Ishikawa (cell line): ENCODE data around the gene FAM9C.

Source experiments
- CEBPB ChIP-seq: IDR thresholded peaks from 2 replicates; pipeline ENCODE4 v1.6.1; 2012
- CREB1 ChIP-seq: IDR thresholded peaks from 2 replicates; pipeline ENCODE4 v1.6.1; 2012; ENCODE audit warnings: low read depth
- EGR1 ChIP-seq: IDR thresholded peaks from 2 replicates; pipeline ENCODE4 v1.6.1; 2012
- EP300 ChIP-seq: IDR thresholded peaks from 2 replicates; pipeline ENCODE4 v1.6.1; 2012; ENCODE audit warnings: borderline replicate concordance
- RAD21 ChIP-seq: IDR thresholded peaks from 2 replicates; pipeline ENCODE4 v1.6.1; 2012; ENCODE audit warnings: low read depth
- TAF1 ChIP-seq: IDR thresholded peaks from 2 replicates; pipeline ENCODE4 v1.6.1; 2012; ENCODE audit warnings: low read depth, mild to moderate bottlenecking
- TCF12 ChIP-seq: IDR thresholded peaks from 2 replicates; pipeline ENCODE4 v1.6.1; 2012; ENCODE audit warnings: low read depth
- TEAD4 ChIP-seq: IDR thresholded peaks from 2 replicates; pipeline ENCODE4 v1.6.1; 2012
- YY1 ChIP-seq: IDR thresholded peaks from 2 replicates; pipeline ENCODE4 v1.6.1; 2012; ENCODE audit warnings: low read depth
- ZBTB7A ChIP-seq: IDR thresholded peaks from 2 replicates; pipeline ENCODE4 v1.6.1; 2012; ENCODE audit warnings: low read depth
- TF ChIP-seq, protein P1 (sequence below): IDR thresholded peaks from 2 replicates; pipeline ENCODE4 v1.6.1; 2012; ENCODE audit warnings: low read depth, mild to moderate bottlenecking
- TF ChIP-seq, protein P2 (sequence below): IDR thresholded peaks from 2 replicates; pipeline ENCODE4 v1.6.1; 2012
- TF ChIP-seq, protein P3 (sequence below): IDR thresholded peaks from 2 replicates; pipeline ENCODE4 v1.6.1; 2012

DNA sequence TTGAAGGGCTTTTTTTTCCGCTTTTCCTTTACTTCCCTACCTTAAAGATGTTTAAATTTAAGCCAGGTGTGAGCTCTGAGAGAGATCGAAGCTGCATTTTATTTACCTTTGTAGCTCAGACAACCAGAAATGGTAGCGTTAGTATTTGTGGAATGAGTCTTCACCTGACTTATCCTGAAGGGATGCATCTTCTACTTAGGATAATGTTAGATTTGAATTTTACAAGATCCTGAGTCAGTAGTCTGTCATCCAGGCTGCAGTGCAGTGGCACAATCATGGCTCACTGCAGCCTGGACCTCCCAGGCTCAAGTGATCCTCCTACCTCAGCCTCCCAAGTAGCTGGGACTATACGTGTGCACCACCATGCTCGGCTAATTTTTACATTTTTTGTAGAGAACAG lies 43.3 kb downstream of the FAM9C start:
- TF ChIP-seq YY1: no peak
- TF ChIP-seq, protein P1, sequence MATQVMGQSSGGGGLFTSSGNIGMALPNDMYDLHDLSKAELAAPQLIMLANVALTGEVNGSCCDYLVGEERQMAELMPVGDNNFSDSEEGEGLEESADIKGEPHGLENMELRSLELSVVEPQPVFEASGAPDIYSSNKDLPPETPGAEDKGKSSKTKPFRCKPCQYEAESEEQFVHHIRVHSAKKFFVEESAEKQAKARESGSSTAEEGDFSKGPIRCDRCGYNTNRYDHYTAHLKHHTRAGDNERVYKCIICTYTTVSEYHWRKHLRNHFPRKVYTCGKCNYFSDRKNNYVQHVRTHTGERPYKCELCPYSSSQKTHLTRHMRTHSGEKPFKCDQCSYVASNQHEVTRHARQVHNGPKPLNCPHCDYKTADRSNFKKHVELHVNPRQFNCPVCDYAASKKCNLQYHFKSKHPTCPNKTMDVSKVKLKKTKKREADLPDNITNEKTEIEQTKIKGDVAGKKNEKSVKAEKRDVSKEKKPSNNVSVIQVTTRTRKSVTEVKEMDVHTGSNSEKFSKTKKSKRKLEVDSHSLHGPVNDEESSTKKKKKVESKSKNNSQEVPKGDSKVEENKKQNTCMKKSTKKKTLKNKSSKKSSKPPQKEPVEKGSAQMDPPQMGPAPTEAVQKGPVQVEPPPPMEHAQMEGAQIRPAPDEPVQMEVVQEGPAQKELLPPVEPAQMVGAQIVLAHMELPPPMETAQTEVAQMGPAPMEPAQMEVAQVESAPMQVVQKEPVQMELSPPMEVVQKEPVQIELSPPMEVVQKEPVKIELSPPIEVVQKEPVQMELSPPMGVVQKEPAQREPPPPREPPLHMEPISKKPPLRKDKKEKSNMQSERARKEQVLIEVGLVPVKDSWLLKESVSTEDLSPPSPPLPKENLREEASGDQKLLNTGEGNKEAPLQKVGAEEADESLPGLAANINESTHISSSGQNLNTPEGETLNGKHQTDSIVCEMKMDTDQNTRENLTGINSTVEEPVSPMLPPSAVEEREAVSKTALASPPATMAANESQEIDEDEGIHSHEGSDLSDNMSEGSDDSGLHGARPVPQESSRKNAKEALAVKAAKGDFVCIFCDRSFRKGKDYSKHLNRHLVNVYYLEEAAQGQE: no peak
- no peak for TF ChIP-seq EP300
- TF ChIP-seq TAF1: no peak
- TF ChIP-seq, protein P2, sequence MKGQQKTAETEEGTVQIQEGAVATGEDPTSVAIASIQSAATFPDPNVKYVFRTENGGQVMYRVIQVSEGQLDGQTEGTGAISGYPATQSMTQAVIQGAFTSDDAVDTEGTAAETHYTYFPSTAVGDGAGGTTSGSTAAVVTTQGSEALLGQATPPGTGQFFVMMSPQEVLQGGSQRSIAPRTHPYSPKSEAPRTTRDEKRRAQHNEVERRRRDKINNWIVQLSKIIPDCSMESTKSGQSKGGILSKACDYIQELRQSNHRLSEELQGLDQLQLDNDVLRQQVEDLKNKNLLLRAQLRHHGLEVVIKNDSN: no peak
- TF ChIP-seq CEBPB: no peak
- TF ChIP-seq RAD21: no peak
- TF ChIP-seq EGR1: no peak
- no peak for TF ChIP-seq TEAD4
- no peak for TF ChIP-seq TCF12
- TF ChIP-seq, protein P3, sequence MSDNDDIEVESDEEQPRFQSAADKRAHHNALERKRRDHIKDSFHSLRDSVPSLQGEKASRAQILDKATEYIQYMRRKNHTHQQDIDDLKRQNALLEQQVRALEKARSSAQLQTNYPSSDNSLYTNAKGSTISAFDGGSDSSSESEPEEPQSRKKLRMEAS: no peak
- no peak for TF ChIP-seq ZBTB7A
- TF ChIP-seq CREB1: no peak
